ENCODE measurements around the gene RGS17.
A peak's percentile ranks its signal among the peaks of the same experiment; 100 is the strongest.

RGS17 gene

DNA sequence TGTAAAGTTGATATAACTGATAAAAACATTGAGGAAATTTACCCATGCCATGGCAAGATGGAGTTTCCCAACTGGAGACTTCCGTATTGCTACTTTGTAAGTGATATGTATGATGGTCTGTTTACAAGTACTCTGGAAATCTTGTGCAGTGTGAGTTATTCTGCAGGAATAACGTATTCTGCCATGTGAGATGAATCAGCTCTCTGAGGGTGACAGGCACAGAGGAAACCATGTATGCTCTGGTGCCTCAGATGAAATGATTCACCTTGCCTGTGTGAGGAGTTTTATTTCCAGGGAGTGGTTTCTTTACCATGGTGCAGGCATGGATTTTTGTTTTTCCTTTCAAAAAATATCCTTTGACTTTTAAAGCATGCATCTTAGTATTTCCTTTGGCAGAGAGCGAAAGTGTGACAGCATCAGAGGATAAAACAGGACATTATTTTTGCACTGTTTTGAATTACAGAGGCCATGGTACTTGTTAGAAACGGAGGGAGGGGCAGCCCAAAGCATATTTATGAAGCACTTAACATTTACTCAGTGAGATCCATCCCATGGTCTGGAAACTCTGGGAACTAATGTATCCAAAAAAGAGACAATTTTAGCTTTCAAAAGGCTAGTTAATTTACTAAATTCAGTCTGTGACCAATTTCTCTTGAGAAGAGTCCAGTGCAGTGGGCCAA is 92.6 kb downstream of the RGS17 start:
- TF ChIP-seq, protein P1, sequence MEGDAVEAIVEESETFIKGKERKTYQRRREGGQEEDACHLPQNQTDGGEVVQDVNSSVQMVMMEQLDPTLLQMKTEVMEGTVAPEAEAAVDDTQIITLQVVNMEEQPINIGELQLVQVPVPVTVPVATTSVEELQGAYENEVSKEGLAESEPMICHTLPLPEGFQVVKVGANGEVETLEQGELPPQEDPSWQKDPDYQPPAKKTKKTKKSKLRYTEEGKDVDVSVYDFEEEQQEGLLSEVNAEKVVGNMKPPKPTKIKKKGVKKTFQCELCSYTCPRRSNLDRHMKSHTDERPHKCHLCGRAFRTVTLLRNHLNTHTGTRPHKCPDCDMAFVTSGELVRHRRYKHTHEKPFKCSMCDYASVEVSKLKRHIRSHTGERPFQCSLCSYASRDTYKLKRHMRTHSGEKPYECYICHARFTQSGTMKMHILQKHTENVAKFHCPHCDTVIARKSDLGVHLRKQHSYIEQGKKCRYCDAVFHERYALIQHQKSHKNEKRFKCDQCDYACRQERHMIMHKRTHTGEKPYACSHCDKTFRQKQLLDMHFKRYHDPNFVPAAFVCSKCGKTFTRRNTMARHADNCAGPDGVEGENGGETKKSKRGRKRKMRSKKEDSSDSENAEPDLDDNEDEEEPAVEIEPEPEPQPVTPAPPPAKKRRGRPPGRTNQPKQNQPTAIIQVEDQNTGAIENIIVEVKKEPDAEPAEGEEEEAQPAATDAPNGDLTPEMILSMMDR (conservative IDR thresholded peaks at IDR 0.05; ENCODE audit: low read depth): no peak
- CTCF ChIA-PET: no interaction called here
- POLR2A ChIA-PET (ENCODE audit: low non-redundant PET): no interaction called here
- DNase-seq (ENCODE audit: low spot score): no peak
- no peak overlapping the region for H3K27ac ChIP-seq

GRCh38 chr6:153034139-153034538 is 96.9 kb downstream of the RGS17 start:
- DNase-seq (ENCODE audit: low spot score): no peak
- POLR2A ChIA-PET (ENCODE audit: low non-redundant PET): no interaction called here
- TF ChIP-seq, protein P1 (conservative IDR thresholded peaks at IDR 0.05; ENCODE audit: low read depth): no peak
- no peak overlapping the region for H3K27ac ChIP-seq
- CTCF ChIA-PET: interaction anchor here (0.7 kb wide), 2 partner anchors 10 to 279 kb away, joined by 3 read pairs; no protein-coding TSS in a partner anchor

DNA sequence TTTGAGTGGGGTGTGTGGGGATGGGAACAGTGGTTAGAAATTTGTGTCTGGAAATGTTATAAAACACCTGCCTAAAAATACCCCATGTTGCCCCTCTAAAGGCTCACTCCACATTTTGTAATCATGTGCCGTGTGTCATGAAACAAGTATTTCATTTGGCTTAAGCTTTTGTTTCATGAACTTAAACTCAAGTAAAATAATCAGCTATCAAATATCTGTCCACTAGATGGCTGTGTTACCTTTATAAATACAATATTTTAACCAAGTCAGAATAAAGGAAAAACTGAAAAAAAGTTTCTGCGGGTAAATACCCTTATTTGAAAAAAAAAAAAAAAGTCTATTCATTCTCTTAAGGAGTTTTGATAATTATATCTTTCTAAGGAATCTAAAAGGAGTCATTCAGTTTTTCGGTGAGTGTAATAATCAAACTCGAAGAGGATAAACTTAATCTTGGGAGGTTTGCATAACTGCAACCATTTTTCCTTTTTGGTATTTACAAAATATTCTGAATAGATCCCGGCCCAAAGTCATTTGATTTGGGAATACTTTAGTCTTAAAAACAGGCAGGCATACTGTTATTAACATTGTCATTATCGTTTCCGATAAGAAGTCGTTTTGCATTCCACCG is 98.7 kb downstream of the RGS17 start:
- ChIA-PET CTCF (interaction anchor here (0.6 to 2.2 kb wide), 16 partner anchors 12 to 1288 kb away, joined by 3 to 20 read pairs (median 4); no protein-coding TSS in a partner anchor), POLR2A (ENCODE audit: low non-redundant PET) (no interaction called here)
- no peak overlapping the region for H3K27ac ChIP-seq
- peak; percentile 20 for DNase-seq (ENCODE audit: low spot score)
- TF ChIP-seq, protein P1 (conservative IDR thresholded peaks at IDR 0.05; ENCODE audit: low read depth): peak; percentile 63

DNA sequence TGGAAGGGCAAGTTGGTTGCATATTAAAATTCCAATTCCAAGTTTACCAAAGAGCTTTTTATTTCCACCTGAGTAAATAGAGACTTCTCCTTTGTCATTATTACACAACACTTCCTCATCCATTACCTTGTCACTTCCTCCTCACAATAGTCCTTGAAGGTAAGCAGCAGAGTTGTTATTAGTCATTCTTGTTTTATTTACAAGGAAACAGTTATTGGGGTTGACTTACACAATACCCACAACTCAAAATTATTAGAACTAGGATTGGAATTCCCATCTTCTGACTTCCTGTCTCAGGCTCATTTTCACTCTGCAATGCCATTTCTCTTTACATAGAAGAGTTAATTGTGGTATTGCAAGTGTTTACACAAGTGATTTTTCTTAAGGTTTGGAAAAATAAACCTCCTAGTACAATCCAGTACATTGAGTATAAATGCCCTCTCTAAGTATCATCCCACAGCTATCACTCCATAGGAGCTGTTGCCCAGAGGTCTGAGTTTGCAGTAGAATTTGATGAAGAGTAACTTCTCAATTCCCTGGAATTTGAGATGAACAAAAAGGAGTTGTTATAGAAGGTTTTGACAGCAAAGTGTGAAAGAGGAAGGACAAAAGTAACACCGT is 99.6 kb downstream of the RGS17 start:
- no peak overlapping the region for H3K27ac ChIP-seq

GRCh38 chr6:153028963-153029362 is 102.1 kb downstream of the RGS17 start:
- TF ChIP-seq, protein P1 (conservative IDR thresholded peaks at IDR 0.05; ENCODE audit: low read depth): no peak
- DNase-seq (ENCODE audit: low spot score): no peak
- POLR2A ChIA-PET (ENCODE audit: low non-redundant PET): no interaction called here
- CTCF ChIA-PET: no interaction called here
- no peak overlapping the region for H3K27ac ChIP-seq

More for the DNA sequence above, 99.6 kb downstream of the RGS17 start:
- CTCF ChIA-PET: interaction anchor here (0.6 to 2.2 kb wide), 4 partner anchors 68 to 1289 kb away, joined by 3 to 20 read pairs (median 10); no protein-coding TSS in a partner anchor
- DNase-seq (ENCODE audit: low spot score): peak; percentile 59
- POLR2A ChIA-PET (ENCODE audit: low non-redundant PET): no interaction called here
- TF ChIP-seq, protein P1 (conservative IDR thresholded peaks at IDR 0.05; ENCODE audit: low read depth): no peak

DNA sequence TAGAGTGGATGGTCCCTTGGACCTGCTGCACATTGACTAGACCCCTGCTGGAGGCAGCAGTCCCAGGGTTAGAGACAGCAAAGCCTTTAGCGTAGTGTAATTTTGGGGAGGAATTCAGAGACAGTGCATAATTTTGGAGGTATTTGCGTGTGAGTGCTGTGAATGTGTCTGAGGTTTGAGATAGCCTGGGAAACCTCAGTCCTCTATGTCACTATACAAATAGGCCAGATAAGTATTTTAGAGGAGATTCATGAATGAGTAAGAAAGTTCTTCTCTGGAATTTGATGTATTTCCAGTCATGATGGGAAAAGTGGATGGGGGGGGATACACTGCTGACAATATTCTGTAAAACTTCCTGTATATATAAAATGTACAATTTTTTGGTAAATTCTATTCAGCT is 102.8 kb downstream of the RGS17 start:
- POLR2A ChIA-PET (ENCODE audit: low non-redundant PET): no interaction called here
- CTCF ChIA-PET: no interaction called here
- H3K27ac ChIP-seq: no peak overlapping the region
- TF ChIP-seq, protein P1 (conservative IDR thresholded peaks at IDR 0.05; ENCODE audit: low read depth): no peak
- DNase-seq (ENCODE audit: low spot score): no peak
